Activated CD8-positive, alpha-beta memory T cell treated with anti-CD3 and anti-CD28 coated beads, Interleukin-2, amount 50 U/mL, for 48 hours (primary cell): ENCODE measurements around the gene VWA7.

Experiments used
- DNase-seq: peaks from one replicate; pipeline ENCODE4 v3.0.0-alpha.2; 2020

Gene VWA7

DNA sequence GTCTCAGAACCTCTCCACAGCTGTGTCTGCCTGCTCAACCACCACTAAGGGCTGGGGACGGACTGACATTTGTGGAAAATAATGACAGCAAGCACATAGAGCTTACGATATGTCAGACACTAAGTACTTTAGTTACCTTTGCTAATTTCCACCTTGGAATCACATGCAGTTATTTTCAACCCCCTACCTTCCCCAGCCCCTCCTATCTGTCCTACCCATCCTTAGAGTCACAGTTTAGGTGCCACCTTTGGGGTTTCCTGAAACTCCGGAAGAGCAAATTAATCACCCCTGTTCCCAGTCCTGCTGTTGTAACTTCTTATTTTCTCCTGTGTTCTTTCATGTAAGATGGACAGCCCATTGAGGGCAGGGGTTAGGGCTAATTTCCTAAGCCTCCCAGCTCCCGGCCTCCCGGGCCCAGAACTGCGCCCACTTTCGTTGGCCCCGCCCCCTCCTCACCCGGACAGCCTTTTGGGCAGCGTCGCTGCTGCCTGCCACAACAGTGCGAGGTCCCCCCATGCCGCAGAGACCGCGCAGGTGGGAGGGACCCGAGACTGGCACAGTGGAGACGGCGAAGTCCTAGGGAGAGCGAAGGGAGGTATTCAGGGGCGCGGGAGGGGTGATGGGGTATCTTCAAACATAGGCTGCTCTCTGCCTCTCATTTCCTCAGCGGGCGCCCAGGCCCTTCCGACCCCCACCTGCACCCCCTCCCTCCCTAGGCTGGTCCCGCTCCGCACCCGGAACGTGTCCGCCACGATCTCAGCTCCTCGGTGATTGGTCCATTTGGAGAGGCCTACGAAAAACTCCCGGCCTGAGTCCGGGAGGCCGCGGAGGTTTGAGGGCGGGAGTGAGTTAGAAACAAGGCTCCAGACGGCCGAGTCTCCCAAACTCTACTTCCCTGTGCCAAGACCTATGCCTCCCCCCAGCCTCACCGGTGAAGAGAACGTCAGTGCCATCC, 49.1 kb downstream of the VWA7 start:
- no peak for DNase-seq

DNA sequence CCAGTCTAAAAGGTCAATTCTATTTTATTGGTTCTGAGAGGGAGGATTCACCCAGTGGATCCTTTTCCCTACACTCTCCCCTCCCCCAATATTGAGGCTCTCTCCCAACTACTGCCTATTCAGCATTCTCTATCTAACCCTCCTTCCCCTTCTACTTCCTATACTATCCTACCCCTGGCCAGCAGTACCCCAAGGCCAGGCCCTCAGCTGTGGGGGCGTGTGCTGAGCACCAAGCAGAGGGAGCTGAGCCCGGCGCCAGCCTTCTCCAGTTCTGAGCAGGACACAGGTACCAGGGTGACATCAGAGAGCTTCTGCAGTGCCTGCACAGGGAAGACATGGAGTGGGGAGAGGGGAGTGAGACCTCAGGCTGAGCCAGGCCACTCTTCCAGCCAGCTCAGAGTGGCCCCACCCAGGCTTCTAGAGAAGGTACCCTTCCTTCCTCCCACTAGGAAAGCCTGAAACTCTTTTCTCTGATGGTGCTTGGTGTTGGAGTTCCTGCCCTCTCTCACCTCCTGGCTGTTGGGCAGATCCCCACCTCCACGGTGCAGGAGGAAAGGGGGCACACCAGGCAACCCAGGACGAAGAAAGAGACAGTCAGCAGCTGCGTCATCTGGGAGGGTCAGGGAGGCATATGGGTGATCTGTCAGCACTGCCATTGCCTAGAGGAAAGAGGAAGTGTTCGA, 50.0 kb downstream of the VWA7 start:
- DNase-seq = no peak

DNA sequence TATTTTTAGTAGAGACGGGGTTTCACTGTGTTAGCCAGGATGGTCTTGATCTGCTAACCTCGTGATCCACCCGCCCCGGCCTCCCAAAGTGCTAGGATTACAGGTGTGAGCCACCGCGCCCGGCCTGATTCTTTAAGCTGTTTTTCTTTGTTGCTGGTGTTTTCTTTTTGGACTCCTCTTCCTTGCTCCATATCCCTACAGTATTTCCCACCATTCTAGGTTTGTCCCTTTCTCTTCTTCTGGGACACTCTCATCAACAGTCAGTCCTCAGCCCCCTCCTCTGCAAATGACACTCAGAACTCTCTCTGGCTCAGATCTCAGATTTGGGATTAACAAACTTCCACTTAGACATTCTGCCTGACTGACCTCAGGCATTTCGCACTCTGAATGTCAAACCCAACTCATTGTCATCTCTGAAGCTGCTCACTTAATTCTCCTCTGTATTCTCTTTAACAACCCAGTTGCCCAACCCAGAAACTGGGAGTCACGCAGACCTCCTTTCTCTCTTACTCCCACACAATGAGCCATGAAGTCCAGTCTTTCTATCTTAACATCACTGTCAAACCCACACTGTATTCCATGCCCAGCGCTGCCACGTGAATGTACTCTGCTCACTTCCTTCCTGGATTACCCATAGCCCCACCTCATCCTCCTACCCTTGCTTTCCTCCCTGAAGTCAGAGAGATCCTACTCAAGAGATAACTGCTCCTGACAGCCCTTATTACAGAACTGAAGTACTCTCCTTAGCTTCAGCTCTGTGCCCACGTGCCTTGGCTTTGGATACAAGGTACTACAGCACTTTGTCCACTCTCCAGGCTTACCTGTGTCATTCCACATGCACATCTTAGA, 51.4 kb downstream of the VWA7 start:
- no peak for DNase-seq

DNA sequence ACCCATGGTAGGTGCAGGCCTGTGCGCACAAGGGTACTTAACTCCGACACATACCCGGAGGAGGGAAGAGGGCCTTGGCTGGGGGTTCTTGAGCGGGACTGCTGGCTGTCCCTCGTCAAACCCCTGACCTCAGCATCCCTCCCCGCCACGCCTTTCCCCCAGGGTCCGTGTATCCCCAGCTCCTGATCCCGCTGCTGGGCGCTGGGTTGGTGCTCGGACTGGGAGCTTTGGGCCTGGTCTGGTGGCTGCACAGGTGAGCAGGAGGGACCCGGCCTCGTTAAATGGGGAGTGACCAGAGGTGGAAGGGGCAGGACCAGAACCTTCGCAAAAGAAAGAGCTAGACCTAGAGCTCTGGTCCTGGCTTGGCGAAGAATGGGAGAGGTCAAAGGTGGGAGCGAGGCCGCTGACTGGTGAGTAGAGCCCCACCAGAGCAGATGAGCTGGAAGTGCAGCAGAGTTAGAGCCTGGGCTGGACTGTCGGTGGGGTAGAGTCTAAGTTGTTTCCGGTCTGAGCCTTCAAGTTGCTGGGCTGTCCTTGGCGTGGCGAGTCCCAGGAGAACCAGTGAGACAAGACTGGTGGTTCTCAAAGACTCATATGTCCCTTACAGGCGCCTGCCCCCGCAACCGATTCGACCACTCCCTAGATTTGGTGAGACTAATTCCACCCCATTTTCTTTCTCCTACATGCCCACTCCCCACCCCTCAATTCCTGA, 53.0 kb downstream of the VWA7 start:
- DNase-seq = no peak

DNA sequence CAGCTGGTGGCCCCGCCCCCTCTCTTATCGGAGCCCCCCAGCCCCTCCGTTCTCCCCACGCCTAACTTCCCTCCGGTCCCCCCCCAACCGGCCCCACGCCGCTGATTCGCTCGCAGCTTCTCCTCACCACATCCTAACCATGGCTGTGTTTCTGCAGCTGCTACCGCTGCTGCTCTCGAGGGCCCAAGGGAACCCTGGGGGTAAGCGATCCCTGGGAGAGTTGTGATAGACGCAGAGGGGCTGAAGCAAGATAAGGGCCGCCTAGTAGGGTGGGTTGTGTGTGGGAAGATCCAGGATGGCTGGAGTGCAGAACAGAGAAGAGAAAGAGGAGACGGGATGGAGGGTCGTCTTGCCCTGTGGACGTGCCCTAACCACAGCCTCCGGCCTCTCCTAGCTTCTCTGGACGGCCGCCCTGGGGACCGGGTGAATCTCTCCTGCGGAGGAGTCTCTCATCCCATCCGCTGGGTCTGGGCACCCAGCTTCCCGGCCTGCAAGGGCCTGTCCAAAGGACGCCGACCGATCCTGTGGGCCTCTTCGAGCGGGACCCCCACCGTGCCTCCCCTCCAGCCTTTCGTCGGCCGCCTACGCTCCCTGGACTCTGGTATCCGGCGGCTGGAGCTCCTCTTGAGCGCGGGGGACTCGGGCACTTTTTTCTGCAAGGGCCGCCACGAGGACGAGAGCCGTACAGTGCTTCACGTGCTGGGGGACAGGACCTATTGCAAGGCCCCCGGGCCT, 53.7 kb downstream of the VWA7 start, which contains the start of gene MPIG6B:
TSS of gene MPIG6B (plus strand) at position 129 of the 735 bp plus-strand sequence. CDS start at position 140, 11 bp downstream.
- no peak for DNase-seq

DNA sequence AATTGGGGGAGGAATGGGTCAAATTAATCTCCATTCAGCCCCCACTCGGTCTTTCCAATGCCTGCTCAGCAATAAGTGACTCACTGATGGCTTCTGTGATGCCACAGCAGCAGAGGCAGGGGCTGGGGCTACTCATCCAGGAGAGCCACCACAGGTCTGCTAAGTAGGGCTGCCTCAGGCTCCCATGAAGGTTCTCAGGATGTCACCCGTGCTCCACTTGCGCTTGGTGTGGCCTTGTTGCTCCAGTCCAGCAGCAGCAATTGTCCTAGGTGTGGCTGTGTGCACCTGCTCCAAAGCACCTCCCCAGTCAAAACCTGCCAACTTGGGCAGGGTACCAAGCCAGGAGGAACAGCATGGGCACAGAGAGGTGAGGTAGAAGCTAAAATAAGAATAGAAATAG, 55.0 kb downstream of the VWA7 start:
- DNase-seq = no peak

DNA sequence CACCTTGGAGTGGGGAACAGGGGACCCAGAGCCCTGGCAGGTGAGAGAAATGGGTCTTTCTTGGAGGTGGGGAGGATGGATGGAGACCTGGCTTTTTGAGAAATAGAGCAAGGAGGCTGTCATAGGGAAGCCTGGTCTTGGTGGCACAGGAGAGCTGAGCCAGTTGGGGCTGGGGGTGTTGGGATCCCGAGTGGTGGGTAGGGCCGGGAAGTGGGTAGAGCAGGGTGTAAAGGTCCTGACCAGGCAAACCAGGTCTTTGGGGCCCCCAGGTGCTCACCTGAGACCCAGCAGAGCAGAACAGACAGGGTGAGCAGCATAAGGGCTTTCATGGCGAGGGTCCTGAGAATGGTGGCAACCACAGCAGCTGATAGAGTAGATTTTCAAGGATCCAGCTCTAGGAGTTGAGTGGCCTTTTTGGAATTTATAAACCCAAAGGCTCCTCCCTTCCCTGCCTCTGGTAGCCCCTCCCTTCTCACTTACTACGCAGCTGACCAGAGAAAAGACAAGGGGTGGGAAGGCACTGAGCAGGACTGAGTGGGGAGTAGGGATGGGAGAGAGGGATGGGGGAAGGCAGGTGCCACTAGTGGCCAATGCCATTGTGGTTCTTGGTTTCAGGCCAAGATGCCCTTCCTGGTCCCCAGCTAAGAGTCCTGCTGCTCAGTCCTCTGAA, 55.6 kb downstream of the VWA7 start, which contains the start of gene LY6G6C:
TSS of gene LY6G6C (minus strand) at position 396 of the 670 bp plus-strand sequence. CDS start at position 329, 67 bp downstream.
- no peak for DNase-seq

DNA sequence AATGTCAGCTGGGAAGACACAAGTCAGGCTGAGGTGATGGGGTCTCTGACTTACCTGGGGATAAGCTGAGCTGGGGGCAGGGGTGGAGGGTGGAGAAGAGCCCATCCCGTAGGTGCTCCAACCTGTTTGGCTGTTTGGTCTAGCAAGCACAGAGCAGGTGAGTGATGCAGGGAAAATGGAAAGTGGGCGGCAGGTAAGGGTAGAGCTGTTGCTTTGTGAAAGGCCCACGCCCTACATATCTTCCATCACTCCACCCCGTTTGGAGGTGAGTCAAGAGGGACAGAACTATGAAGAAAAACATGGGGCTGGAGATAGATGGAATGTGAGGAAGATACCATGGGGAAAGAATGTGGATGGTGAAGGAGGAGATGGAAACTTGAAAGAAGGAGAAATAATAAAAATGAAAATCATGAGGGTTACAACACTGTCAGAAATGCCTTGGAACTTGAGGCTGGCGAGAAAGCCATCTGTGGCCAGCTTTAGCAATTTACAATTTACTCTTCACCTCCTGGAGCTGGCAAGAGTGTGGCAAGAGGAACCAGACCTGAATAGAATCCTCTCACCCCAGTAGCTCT, 56.8 kb downstream of the VWA7 start:
- no peak for DNase-seq

DNA sequence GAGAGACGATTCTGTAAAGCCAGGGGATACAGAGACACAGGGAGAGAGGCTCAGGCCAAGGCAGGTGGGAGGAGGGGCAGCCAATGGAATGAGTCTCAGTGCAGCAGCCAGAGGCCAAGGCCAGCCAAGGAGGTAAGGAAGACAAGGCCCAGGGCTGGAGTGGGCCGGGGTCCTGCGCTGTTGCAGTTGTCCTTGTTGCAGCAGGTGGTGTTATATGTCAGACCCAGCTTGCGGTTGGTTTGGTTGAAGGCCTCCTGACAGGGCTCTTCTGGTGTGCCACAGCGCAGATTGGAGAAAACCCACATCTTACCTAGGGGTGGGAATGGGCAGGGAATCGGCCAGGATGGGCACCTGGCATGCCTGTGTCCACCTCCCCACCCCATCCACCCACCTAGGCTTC, 58.1 kb downstream of the VWA7 start:
- no peak for DNase-seq

DNA sequence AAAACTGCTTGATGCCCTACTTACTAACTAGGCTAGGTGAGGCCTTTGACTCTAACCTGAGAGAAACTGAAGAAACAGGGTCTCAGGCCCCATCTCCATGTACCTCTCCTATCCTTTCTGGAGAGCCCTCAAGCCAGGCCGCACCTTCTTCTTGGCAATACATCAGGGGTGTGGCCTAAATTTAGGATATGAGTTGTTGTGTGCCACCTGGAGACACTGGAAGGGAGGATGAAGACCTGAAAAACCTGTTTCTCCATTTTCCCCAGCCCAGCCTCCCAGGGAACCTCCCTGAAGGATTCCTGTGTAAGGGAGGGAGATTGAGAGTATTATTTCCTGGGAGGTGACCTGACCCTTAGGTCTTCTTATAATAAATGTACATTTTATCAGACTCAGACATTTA, 58.9 kb downstream of the VWA7 start:
- DNase-seq = no peak

DNA sequence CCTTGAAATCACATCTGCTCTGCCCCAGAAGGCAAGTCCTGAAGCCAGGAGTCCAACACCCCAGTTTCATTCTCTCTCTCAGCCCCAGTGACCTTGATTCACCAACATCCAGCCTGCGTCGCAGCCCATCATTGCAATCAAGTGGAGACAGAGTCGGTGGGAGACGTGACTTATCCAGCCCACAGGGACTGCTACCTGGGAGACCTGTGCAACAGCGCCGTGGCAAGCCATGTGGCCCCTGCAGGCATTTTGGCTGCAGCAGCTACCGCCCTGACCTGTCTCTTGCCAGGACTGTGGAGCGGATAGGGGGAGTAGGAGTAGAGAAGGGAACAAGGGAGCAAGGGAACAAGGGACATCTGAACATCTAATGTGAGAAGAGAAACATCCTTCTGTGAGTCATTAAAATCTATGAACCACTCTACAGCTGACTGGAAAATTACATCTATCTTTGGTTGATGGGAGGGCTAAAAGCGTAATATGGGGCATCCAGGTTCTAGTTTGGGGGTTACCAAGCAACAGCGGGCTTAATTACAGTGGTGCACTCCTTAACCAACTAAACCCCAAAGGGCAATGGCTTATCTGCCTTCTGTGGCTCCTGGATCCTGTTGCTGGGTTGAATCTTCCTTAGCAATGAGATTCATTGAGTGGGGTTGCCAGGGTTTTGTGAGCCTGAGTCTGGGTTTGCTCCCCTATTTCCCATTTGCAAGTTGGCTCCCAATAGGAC, 59.5 kb downstream of the VWA7 start:
- DNase-seq = no peak
